ENCODE data around the gene FGFR1OP2.

GRCh38 chr12:26948309-26948708 lies 10.0 kb downstream of the FGFR1OP2 start:
- TF ChIP-seq CTCF (IDR thresholded peaks at IDR 0.05; ENCODE audit: insufficient read depth, low read depth, low read length) (no peak), EZH2 (IDR thresholded peaks at IDR 0.05; ENCODE audit: insufficient read depth, low read length) (no peak)

All from astrocyte (in vitro differentiated cells and primary cell).